Activated naive CD8-positive, alpha-beta T cell treated with anti-CD3 and anti-CD28 coated beads for 36 hours (primary cell): ENCODE measurements around the gene TBC1D5. TPM values are rescaled to one million over a fixed set of nuclear protein-coding genes. Genes with fewer than 3 reads are reported as not detected.
"Not testable (repeated sequence)": the region's sequence is repeated elsewhere in the genome, so short reads cannot be mapped to it uniquely, and the experiment has no call there.

Experiments used
- DNase-seq: peaks from one replicate; pipeline ENCODE4 v3.0.0; 2021
- H3K27ac Mint-ChIP-seq: one replicate; pipeline ENCODE4 v1.8.0; 2022; ENCODE audit warnings: mild to moderate bottlenecking, moderate library complexity, mixed read lengths
- H3K27me3 Mint-ChIP-seq: one replicate; pipeline ENCODE4 v1.8.0; 2022; ENCODE audit warnings: mild to moderate bottlenecking, mixed read lengths
- H3K36me3 Mint-ChIP-seq: one replicate; pipeline ENCODE4 v1.8.0; 2021; ENCODE audit warnings: mild to moderate bottlenecking, mixed read lengths
- H3K4me1 Mint-ChIP-seq: one replicate; pipeline ENCODE4 v1.8.0; 2021; ENCODE audit warnings: mixed read lengths
- H3K4me3 Mint-ChIP-seq: one replicate; pipeline ENCODE4 v1.8.0; 2022; ENCODE audit warnings: mild to moderate bottlenecking, moderate library complexity, mixed read lengths
- H3K9me3 Mint-ChIP-seq: one replicate; pipeline ENCODE4 v1.8.0; 2022; ENCODE audit warnings: mixed read lengths
- total RNA-seq, 2 experiments: library from RNA; stranded (reverse); gene quantifications; one replicate each; pipeline ENCODE4 v1.2.3, GENCODE V29; 2021

Gene TBC1D5
- total RNA-seq, 2 experiments from 2014 or later = 43.7 to 48.5 TPM

- Mint-ChIP-seq H3K36me3 (peaks cover 3% of the 10 kb centered on the region), H3K27me3 (no peaks in the 10 kb centered on the region), H3K9me3 (no peaks in the 10 kb centered on the region), H3K27ac (no peak overlapping the region), H3K4me1 (no peaks in the 10 kb centered on the region), H3K4me3 (no peak overlapping the region)
- no peak for DNase-seq
Observed at GRCh38 chr3:17501745-17502144, 240.7 kb downstream of the TBC1D5 start.

- Mint-ChIP-seq H3K9me3 (no peaks in the 10 kb centered on the region), H3K4me3 (no peak overlapping the region), H3K27ac (no peak overlapping the region), H3K36me3 (peaks cover 3% of the 10 kb centered on the region), H3K27me3 (no peaks in the 10 kb centered on the region), H3K4me1 (no peaks in the 10 kb centered on the region)
- DNase-seq = no peak
Observed at GRCh38 chr3:17500618-17501017, 241.8 kb downstream of the TBC1D5 start.

DNA sequence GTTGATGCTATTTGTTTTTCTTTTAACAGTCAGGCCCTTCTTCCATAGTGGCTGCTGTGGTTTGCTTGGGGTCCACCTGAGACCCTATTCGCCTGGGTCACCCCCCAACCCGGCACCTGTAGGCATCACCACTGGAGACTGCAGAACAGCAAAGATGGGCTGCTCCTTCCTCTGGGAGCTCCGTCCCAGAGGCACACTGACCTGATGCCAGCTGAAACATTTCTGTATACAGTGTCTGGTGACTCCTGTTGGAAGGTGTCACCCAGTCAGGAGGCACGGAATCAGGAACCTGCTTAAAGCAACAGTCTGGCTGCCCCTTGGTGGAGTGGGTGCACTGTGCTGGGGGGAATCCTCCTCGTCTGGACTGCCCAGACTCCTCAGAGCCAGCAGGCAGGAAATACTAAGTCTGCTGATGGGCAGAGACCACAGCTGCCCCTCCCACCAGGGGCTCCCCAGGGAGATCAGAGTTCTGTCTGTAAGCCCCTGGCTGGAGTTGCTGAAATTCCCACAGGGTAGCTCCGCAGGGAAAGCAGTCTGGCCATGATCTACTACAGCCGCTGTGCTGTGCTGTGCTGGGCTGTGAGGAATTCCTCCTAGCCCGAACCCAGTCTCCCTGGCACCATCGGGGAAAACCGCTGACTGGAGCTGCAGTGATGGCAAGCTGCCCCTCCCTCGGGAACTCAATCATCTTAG lies 248.2 kb downstream of the TBC1D5 start:
- no peak overlapping the region for H3K4me3 Mint-ChIP-seq
- H3K27ac Mint-ChIP-seq = no peak overlapping the region
- no peak for DNase-seq
- H3K4me1 Mint-ChIP-seq = no peaks in the 10 kb centered on the region
- no peaks in the 10 kb centered on the region for H3K27me3 Mint-ChIP-seq
- peaks cover 28% of the 10 kb centered on the region for H3K9me3 Mint-ChIP-seq
- H3K36me3 Mint-ChIP-seq = peaks cover 32% of the 10 kb centered on the region

DNA sequence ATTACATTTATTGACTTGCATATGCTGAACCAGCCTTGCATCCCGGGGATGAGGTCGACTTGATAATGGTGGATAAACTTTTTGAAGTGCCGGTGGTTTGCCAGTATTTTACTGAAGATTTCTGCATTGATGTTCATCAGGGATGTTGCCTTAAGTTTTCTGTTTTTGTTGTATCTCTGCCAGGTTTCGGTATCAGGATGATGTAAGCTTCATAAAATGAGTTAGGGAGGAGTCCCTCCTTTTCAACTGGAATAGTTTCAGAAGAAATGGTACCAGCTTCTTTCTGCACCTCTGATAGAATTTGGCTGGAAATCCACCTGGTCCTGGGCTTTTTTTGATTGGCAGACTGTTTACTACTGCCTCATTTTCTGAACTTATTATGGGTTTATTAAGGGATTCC lies 250.8 kb downstream of the TBC1D5 start:
- Mint-ChIP-seq H3K36me3 (peaks cover 41% of the 10 kb centered on the region), H3K27ac (no peak overlapping the region), H3K9me3 (peaks cover 33% of the 10 kb centered on the region), H3K27me3 (no peaks in the 10 kb centered on the region), H3K4me3 (no peak overlapping the region), H3K4me1 (no peaks in the 10 kb centered on the region)
- DNase-seq = no peak

GRCh38 chr3:17491190-17491589 lies 251.2 kb downstream of the TBC1D5 start:
- not testable (repeated sequence) for H3K27me3 Mint-ChIP-seq, H3K27ac Mint-ChIP-seq, DNase-seq, H3K4me1 Mint-ChIP-seq, H3K4me3 Mint-ChIP-seq
- Mint-ChIP-seq H3K9me3 (peaks cover 33% of the 10 kb centered on the region), H3K36me3 (peaks cover 41% of the 10 kb centered on the region)

- peaks cover 39% of the 10 kb centered on the region for H3K36me3 Mint-ChIP-seq
- H3K27me3 Mint-ChIP-seq = no peaks in the 10 kb centered on the region
- H3K4me3 Mint-ChIP-seq = no peak overlapping the region
- DNase-seq = no peak
- no peaks in the 10 kb centered on the region for H3K4me1 Mint-ChIP-seq
- no peak overlapping the region for H3K27ac Mint-ChIP-seq
- peaks cover 33% of the 10 kb centered on the region for H3K9me3 Mint-ChIP-seq
Observed at GRCh38 chr3:17489139-17489538, 253.3 kb downstream of the TBC1D5 start.

DNA sequence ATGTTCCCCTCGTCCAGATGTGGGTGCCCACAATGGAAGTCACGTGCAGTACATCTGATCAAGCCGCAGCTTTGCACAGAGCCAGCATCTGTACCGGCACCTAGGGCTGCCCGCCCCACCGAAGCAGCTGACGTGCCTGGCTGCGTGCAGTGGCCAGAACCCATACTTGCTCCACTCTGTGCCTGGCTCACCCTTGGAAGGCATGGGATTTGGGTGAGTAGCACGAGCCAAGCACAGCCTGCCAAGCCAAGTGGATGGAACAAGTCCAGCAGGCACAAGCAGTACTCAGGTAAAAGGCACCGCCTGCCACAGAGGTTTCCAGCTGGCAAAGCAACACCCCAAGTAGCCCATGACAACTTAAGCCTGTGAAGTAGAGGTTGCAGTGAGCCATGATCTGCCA lies 261.3 kb downstream of the TBC1D5 start:
- no peak overlapping the region for H3K27ac Mint-ChIP-seq
- H3K9me3 Mint-ChIP-seq = no peaks in the 10 kb centered on the region
- H3K36me3 Mint-ChIP-seq = peaks cover 5% of the 10 kb centered on the region
- H3K4me3 Mint-ChIP-seq = no peak overlapping the region
- DNase-seq = no peak
- no peaks in the 10 kb centered on the region for H3K27me3 Mint-ChIP-seq
- H3K4me1 Mint-ChIP-seq = no peaks in the 10 kb centered on the region

DNA sequence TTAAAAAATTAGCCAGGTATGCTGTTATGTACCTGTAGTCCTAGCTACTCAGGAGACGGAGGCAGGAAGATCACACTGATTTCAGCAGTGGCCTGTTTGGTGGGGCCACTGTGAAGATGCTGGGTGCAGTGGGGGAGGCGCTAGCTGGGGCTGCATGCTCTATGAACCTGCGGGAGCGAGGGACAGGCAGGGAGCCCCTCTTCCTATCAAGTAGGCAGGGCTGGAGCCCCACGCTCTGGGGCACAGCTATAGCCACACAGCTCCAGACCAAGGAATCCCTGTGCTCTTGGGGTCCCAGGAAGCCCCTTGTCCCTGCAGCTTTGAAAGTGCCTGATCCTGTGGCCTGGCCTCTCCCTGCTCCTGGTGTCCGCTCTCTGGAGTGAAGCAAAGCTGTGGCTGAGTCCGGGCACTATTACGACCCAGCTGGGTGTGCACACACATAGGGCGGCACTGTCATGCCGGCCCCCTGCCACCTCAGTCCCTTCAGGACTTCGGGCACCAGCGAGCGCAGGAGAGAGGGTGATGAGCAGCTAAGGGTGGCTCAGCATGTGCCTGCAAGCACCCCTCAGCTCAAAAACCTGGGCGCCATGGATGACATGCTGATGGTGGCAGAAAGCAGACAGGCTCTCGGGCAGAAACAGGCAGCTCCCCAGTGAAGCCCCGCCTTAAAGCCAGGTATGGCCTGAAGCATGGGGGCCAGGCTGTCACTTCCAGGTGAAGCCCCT lies 262.6 kb downstream of the TBC1D5 start:
- no peak for DNase-seq
- Mint-ChIP-seq H3K36me3 (peaks cover 5% of the 10 kb centered on the region), H3K4me3 (no peak overlapping the region), H3K27me3 (no peaks in the 10 kb centered on the region), H3K27ac (no peak overlapping the region), H3K9me3 (no peaks in the 10 kb centered on the region), H3K4me1 (no peaks in the 10 kb centered on the region)

DNA sequence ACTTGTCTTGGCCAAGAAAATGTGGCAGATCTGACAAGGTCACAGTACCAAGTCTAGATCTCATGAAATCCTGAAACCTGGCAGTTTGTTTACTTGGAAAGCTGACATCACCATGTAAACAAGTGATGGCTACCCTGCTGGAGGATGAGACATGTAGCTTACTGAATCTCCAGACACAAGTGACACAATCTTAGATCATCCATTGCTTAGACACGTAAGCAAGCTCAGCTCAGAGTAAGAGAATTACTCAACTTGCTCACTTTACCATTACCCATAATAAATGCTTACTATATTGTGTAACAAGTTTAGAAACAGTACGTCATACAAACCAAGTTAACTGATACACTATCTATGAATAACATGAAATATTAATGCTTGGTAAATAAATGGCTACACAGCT lies 263.8 kb downstream of the TBC1D5 start:
- no peaks in the 10 kb centered on the region for H3K9me3 Mint-ChIP-seq
- H3K27me3 Mint-ChIP-seq = no peaks in the 10 kb centered on the region
- no peak overlapping the region for H3K27ac Mint-ChIP-seq
- no peak for DNase-seq
- no peaks in the 10 kb centered on the region for H3K4me1 Mint-ChIP-seq
- no peak overlapping the region for H3K4me3 Mint-ChIP-seq
- H3K36me3 Mint-ChIP-seq = peaks cover 5% of the 10 kb centered on the region

DNA sequence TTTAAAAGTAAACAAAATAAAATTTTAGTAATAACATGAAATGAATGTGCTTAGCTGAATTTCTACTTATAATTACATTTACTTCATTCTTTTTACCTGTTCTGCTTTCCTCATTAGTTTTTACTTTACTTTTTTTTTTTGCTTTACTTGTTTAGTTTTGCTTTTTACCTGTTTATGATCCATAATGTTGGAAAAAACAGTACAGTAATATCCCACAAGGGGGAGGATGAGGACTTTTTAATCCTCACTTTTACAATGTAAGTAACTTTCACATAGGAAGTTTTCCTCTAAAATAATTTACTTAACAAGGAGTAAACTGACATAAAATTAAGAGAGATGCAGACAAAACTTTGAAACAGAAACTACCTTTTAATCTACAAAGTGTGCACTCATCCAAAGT lies 268.7 kb downstream of the TBC1D5 start:
- no peaks in the 10 kb centered on the region for H3K27me3 Mint-ChIP-seq
- no peaks in the 10 kb centered on the region for H3K9me3 Mint-ChIP-seq
- no peak overlapping the region for H3K4me3 Mint-ChIP-seq
- H3K4me1 Mint-ChIP-seq = no peaks in the 10 kb centered on the region
- DNase-seq = no peak
- H3K36me3 Mint-ChIP-seq = peaks cover 5% of the 10 kb centered on the region
- no peak overlapping the region for H3K27ac Mint-ChIP-seq

GRCh38 chr3:17469954-17470353 lies 272.5 kb downstream of the TBC1D5 start:
- DNase-seq = no peak
- Mint-ChIP-seq H3K27ac (no peak overlapping the region), H3K4me1 (no peaks in the 10 kb centered on the region), H3K9me3 (no peaks in the 10 kb centered on the region), H3K27me3 (no peaks in the 10 kb centered on the region), H3K36me3 (peaks cover 5% of the 10 kb centered on the region), H3K4me3 (no peak overlapping the region)

- no peak overlapping the region for H3K27ac Mint-ChIP-seq
- DNase-seq = no peak
- no peaks in the 10 kb centered on the region for H3K27me3 Mint-ChIP-seq
- peaks cover 5% of the 10 kb centered on the region for H3K36me3 Mint-ChIP-seq
- H3K9me3 Mint-ChIP-seq = peaks cover under 1% of the 10 kb centered on the region
- no peaks in the 10 kb centered on the region for H3K4me1 Mint-ChIP-seq
- no peak overlapping the region for H3K4me3 Mint-ChIP-seq
Observed at GRCh38 chr3:17469520-17469919, 272.9 kb downstream of the TBC1D5 start.

GRCh38 chr3:17466028-17466427 lies 276.4 kb downstream of the TBC1D5 start:
- peaks cover 16% of the 10 kb centered on the region for H3K36me3 Mint-ChIP-seq
- H3K27me3 Mint-ChIP-seq = no peaks in the 10 kb centered on the region
- no peak overlapping the region for H3K27ac Mint-ChIP-seq
- H3K9me3 Mint-ChIP-seq = peaks cover 2% of the 10 kb centered on the region
- no peak overlapping the region for H3K4me3 Mint-ChIP-seq
- no peak for DNase-seq
- H3K4me1 Mint-ChIP-seq = no peaks in the 10 kb centered on the region

DNA sequence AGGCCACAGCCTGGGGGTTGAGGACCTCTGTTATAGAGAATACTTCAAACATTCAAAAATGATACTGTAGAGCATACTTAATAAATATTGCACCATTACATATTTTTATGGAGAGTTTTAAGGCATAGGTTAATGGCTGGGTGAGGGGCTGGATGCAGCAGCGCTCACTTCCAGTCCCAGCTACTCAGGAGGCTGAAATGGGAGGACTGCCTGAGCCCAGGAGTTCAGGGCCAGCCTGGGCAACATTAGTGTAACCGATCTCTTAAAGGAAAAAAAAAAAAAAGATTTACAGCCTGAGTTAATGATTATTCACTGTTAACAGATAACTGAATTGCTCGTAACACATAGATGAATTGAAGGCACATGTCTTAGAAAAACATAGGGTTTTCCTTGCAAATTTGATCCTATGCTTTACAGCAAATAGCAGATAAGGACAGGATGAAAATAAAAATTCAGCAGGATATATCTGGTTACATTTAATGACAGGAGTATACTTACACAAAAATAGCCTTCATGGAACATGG lies 282.9 kb downstream of the TBC1D5 start:
- Mint-ChIP-seq H3K9me3 (peaks cover 2% of the 10 kb centered on the region), H3K27me3 (no peaks in the 10 kb centered on the region), H3K4me3 (no peak overlapping the region), H3K4me1 (no peaks in the 10 kb centered on the region), H3K36me3 (peaks cover 17% of the 10 kb centered on the region), H3K27ac (no peak overlapping the region)
- DNase-seq = no peak

DNA sequence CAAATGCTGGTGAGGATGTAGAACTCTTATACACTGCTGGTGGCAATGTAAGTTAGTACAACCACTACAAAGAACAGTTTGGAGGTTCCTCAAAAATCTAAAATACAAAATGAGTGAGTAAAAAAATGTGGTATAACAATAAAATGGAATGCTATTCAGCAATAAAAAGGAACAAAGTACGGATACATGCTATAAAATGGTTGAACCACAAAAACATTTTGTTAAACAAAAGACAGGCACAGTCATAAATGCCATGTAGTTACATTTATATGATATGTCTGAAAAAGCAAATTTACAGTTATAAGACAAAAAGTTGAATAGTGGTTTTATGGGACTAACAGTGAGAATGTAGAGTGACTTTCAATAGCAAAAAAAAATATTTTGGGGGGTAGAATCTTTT lies 285.8 kb downstream of the TBC1D5 start:
- no peak overlapping the region for H3K27ac Mint-ChIP-seq
- no peaks in the 10 kb centered on the region for H3K27me3 Mint-ChIP-seq
- no peaks in the 10 kb centered on the region for H3K4me1 Mint-ChIP-seq
- H3K36me3 Mint-ChIP-seq = peaks cover 10% of the 10 kb centered on the region
- no peak overlapping the region for H3K4me3 Mint-ChIP-seq
- DNase-seq = no peak
- H3K9me3 Mint-ChIP-seq = peaks cover 4% of the 10 kb centered on the region

DNA sequence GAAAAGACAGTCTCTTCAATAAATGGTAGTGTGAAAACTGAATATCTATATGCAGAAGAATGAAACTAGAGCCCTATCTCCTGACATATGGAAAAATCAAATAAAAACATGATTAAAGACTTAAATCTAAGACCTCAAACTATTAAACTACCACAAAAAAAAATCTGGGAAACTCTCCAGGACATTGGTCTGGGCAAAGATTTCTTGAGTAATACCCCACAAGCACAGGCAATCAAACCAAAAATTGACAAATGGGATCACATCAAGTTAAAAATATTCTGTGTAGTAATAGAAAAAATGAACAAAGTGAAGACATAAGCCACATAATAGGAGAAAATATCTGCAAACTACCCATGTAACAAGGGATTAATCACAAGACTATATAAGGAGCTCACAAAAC lies 286.4 kb downstream of the TBC1D5 start:
- Mint-ChIP-seq H3K27me3 (no peaks in the 10 kb centered on the region), H3K27ac (no peak overlapping the region), H3K9me3 (peaks cover 4% of the 10 kb centered on the region), H3K4me3 (no peak overlapping the region), H3K4me1 (no peaks in the 10 kb centered on the region), H3K36me3 (peaks cover 14% of the 10 kb centered on the region)
- no peak for DNase-seq
